Fibroblast of pulmonary artery (primary cell): Measurements from ENCODE around the gene RELB.
A peak's percentile ranks its signal among the peaks of the same experiment; 100 is the strongest.

Experiments used
- DNase-seq: peaks from one replicate; pipeline ENCODE4 v3.0.0-alpha.2; 2010; ENCODE audit warnings: low read depth
- H3K4me3 ChIP-seq: replicated peaks from 2 replicates; pipeline ENCODE4 v1.5.1; 2011; ENCODE audit warnings: low read depth, mild to moderate bottlenecking, control low read depth, low read length, moderate library complexity
- TF ChIP-seq, protein P1 (sequence below): IDR thresholded peaks from 2 replicates; pipeline ENCODE4 v1.5.1; 2011; ENCODE audit warnings: mild to moderate bottlenecking, control low read depth, low read length, inconsistent platforms; ENCODE audit errors: missing control alignments

Gene RELB, protein sequence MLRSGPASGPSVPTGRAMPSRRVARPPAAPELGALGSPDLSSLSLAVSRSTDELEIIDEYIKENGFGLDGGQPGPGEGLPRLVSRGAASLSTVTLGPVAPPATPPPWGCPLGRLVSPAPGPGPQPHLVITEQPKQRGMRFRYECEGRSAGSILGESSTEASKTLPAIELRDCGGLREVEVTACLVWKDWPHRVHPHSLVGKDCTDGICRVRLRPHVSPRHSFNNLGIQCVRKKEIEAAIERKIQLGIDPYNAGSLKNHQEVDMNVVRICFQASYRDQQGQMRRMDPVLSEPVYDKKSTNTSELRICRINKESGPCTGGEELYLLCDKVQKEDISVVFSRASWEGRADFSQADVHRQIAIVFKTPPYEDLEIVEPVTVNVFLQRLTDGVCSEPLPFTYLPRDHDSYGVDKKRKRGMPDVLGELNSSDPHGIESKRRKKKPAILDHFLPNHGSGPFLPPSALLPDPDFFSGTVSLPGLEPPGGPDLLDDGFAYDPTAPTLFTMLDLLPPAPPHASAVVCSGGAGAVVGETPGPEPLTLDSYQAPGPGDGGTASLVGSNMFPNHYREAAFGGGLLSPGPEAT

GRCh38 chr19:45001087-45001739 is at the start of gene RELB:
Gene RELB, plus strand, starts transcription at chr19:45001464. Its CDS starts 116 bp downstream, at chr19:45001580.
- H3K4me3 ChIP-seq, result peak within 1 kb of the TSS; percentile 62
- DNase-seq, result peak; percentile 90
- TF ChIP-seq, protein P1, sequence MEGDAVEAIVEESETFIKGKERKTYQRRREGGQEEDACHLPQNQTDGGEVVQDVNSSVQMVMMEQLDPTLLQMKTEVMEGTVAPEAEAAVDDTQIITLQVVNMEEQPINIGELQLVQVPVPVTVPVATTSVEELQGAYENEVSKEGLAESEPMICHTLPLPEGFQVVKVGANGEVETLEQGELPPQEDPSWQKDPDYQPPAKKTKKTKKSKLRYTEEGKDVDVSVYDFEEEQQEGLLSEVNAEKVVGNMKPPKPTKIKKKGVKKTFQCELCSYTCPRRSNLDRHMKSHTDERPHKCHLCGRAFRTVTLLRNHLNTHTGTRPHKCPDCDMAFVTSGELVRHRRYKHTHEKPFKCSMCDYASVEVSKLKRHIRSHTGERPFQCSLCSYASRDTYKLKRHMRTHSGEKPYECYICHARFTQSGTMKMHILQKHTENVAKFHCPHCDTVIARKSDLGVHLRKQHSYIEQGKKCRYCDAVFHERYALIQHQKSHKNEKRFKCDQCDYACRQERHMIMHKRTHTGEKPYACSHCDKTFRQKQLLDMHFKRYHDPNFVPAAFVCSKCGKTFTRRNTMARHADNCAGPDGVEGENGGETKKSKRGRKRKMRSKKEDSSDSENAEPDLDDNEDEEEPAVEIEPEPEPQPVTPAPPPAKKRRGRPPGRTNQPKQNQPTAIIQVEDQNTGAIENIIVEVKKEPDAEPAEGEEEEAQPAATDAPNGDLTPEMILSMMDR, result no peak

DNA sequence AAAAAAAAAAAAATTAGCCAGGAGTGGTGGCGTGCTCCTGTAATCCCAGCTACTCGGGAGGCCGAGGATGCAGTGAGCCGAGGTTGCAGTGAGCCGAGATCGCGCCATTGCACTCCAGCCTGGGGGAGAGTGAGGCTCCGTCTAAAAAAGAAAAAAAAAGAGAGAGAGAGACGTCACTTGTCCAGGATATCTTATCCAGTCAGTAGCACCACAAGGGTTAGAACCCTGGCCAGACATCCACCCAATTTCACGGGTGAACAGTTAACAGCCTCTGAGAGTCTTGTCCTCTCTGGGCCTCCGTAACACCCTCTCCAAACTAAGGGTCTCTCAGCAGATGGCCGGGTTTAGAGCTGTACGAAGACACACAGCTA is 47.0 kb upstream of the RELB start:
- TF ChIP-seq, protein P1, result no peak
- H3K4me3 ChIP-seq, result peak overlapping the region; percentile 96
- DNase-seq, result no peak

DNA sequence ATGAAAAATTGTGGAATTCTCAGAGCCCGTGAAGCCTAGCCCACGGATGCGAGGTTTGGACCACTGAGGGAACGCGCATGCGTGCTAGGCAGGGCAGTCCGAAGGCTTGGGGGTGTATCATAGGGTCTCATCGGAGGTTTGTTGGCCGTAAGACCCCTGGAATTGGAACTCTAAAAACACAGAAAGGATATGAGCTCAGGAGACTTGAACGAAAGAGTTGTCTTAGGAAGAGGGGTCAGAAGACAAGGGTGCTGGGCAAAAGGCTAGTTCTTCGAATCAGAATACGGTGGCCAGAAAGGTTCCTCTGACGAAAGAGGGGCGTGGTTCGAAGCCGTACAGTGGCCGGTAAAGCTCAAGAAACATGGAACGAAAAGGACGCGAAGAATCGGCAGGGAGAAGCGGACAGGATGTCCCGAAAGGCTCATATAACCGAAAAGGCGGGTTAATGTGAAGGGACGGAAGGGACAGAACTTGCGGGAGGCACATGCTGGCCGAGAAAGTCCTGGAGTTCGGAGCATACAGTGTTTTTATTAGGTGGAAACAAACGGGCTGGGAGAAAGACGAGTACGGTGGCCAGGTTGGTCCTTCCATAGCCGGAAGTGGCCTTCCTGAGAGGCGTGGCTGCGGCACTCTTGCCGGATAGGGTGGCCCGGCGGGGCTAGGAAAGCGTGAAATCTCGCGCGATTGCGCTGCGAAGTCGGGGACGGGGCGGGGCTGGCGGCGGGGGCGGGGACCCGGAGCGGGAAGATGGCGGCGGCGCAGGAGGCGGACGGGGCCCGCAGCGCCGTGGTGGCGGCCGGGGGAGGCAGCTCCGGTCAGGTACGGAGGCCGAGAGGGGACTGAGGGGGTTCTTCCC is 46.4 kb upstream of the RELB start, which contains the start of gene CLPTM1:
CLPTM1 (plus strand) TSS at position 732 of the 856 bp plus-strand sequence; CDS start at position 748, 16 bp downstream.
- peak within 1 kb of the TSS; percentile 96 for H3K4me3 ChIP-seq
- TF ChIP-seq, protein P1, result no peak
- peak; percentile 98 for DNase-seq

DNA sequence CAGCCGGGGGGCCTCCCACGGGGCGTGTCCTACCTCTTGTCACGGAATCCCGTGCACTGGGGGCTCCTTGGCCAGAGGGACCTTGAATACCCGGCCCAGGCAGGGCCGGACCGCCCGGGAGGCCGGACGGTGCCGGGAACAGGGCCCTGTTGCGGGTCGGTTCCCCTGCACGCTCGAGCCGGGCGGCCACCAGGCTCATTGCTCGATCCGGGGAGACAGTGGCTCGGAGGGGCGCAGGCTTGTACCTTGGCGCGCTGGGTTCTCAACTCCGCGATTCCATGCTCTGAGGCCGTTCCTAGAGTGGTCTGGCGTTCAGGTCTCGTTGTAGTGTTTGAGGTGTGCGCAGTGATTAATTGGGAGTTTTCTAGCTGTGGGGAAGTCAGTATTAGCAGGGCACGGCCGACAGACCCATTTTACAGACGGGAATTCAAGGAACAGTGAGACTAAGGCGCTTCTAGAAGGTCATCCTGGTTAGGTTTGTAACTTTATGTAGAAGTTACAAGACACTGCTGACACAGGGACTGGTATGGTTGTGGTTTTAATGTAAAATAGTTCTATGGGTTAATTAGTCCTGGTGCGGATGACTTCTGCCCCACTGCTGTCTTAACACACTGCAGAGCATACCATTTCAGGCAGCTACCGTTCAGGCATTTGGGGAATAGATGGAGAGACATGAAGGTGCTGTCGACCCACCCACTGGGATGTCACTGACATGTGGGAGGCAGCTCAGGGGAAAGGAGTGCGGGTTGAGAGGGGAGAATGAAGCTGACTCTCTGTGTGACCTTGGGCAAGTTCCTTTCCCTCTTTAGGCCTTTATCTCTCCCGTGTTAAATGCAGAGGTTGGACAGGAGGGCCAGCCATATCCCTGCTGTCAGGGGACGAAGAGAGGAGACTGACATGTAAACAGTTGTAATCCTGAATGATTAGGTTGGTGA is 45.5 kb upstream of the RELB start:
- TF ChIP-seq, protein P1, result no peak
- no peak for DNase-seq
- peak overlapping the region; percentile 96 for H3K4me3 ChIP-seq

DNA sequence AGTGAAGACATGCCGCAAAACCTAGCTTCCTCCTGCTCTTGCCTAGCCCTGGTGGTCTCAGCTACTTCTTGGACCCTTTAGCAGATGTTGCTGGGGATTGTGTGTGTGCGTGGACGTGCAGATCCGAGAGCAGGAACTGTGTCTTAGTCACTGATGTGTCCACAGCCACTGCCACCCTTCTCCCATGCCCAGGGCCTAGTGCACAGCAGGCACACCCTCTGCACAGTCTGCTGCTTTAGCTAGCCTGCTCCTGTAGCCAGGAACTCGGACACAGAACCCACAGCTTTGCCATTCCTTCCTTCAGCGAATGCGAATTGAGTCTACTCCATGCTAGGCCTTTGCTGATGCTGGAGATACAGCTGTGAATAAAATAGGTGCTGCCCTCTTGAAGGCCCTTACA is 43.7 kb upstream of the RELB start:
- no peak overlapping the region for H3K4me3 ChIP-seq
- TF ChIP-seq, protein P1, result no peak
- no peak for DNase-seq
